BLaER1 treated with 17β-estradiol and CSF1 and Interleukin-3, amounts not matched to agents 10 nM and 100 nM (cell line): ENCODE data around the gene CCDC6.

Source experiments
- H3K27ac ChIP-seq, 11 experiments: shearing (Covaris generic); formaldehyde crosslinking; 2 replicates each; pipeline ENCODE4 v1.8.1; 2022
- H3K27me3 ChIP-seq, 11 experiments: shearing (Covaris generic); formaldehyde crosslinking; 2 replicates each; pipeline ENCODE4 v1.8.1; 2022
- H3K36me3 ChIP-seq, 11 experiments: shearing (Covaris generic); formaldehyde crosslinking; 2 replicates each; pipeline ENCODE4 v1.8.1; 2022
- H3K4me1 ChIP-seq, 10 experiments: shearing (Covaris generic); formaldehyde crosslinking; 2 replicates each; pipeline ENCODE4 v1.8.1; 2022
- H3K4me2 ChIP-seq, 11 experiments: shearing (Covaris generic); formaldehyde crosslinking; 2 replicates each; pipeline ENCODE4 v1.8.1; 2022
- H3K4me3 ChIP-seq, 10 experiments: shearing (Covaris generic); formaldehyde crosslinking; 2 replicates each; pipeline ENCODE4 v1.8.1; 2022
- H3K9ac ChIP-seq, 11 experiments: shearing (Covaris generic); formaldehyde crosslinking; 2 replicates each; pipeline ENCODE4 v1.8.1; 2022
- H3K9me3 ChIP-seq, 11 experiments: shearing (Covaris generic); formaldehyde crosslinking; replicated peaks in 1 of 11; 2 replicates each; pipeline ENCODE4 v1.8.1; 2022
- H4K20me1 ChIP-seq, 11 experiments: shearing (Covaris generic); formaldehyde crosslinking; 2 replicates each; pipeline ENCODE4 v1.8.1; 2022
- Cebpa-rat ChIP-seq, 11 experiments: shearing (Covaris generic); IDR thresholded peaks; 2 replicates each; pipeline ENCODE4 v1.8.1; 2022

Gene CCDC6

GRCh38 chr10:59844436-59844835 is 61.9 kb downstream of the CCDC6 start:
- Histone ChIP-seq H4K20me1 (no peaks in the 10 kb centered on the region), H3K9ac (no peak overlapping the region), H3K4me1 (peaks cover 25 to 47% (median 30%) of the 10 kb centered on the region in 10 experiments), H3K27me3 (no peaks in the 10 kb centered on the region), H3K4me3 (no peak overlapping the region), H3K9me3 (peaks cover 0 to 22% (median 9%) of the 10 kb centered on the region in 11 experiments; a peak in 12 of 22 replicates), H3K27ac (no peak overlapping the region), H3K4me2 (no peak overlapping the region), H3K36me3 (peaks cover 50 to 92% (median 82%) of the 10 kb centered on the region in 11 experiments)
- no peak for TF ChIP-seq Cebpa-rat (IDR thresholded peaks at IDR 0.05)

- no peak overlapping the region for H3K4me3 ChIP-seq
- H3K4me1 ChIP-seq = peaks cover 31 to 53% (median 36%) of the 10 kb centered on the region in 10 experiments
- no peak for TF ChIP-seq Cebpa-rat (IDR thresholded peaks at IDR 0.05)
- no peaks in the 10 kb centered on the region for H4K20me1 ChIP-seq
- H3K27me3 ChIP-seq = no peaks in the 10 kb centered on the region
- H3K4me2 ChIP-seq = no peak overlapping the region
- no peak overlapping the region for H3K9ac ChIP-seq
- H3K9me3 ChIP-seq = peaks cover 0 to 22% (median 9%) of the 10 kb centered on the region in 11 experiments; a peak in 12 of 22 replicates
- no peak overlapping the region for H3K27ac ChIP-seq
- H3K36me3 ChIP-seq = peaks cover 44 to 91% (median 76%) of the 10 kb centered on the region in 11 experiments
Observed at GRCh38 chr10:59843748-59844147, 62.6 kb downstream of the CCDC6 start.

DNA sequence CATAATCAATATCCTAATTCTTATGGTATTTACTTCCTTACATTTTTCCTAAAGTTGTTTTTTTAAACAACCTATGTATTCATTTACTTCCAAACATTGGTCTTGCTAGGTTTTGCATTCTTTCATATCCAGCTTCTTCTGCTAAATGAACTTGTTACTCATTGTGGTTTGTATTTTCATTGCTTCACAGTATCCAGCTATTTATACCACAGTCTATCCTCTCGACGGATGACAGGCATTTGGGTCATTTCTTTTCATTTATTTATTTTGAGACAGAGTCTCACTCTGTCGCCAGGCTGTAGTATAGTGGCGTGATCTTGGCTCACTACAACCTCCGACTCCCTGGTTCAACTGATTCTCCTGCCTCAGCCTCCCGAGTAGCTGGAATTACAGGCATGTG is 66.8 kb downstream of the CCDC6 start:
- peaks cover 24 to 64% (median 44%) of the 10 kb centered on the region in 11 experiments for H3K36me3 ChIP-seq
- no peak overlapping the region for H3K4me3 ChIP-seq
- peaks cover 34 to 50% (median 39%) of the 10 kb centered on the region in 10 experiments for H3K4me1 ChIP-seq
- H3K9ac ChIP-seq = peak overlapping the region in 3 of 11 experiments; percentile 11 to 54 (median 47); a peak in 5 of 22 replicates
- peaks cover 0 to 15% (median 0%) of the 10 kb centered on the region in 11 experiments; a peak in 2 of 22 replicates for H4K20me1 ChIP-seq
- no peak for TF ChIP-seq Cebpa-rat (IDR thresholded peaks at IDR 0.05)
- H3K4me2 ChIP-seq = peak overlapping the region; percentile 31 to 73 (median 50); a peak in 21 of 22 replicates
- H3K27ac ChIP-seq = peak overlapping the region in 10 of 11 experiments; percentile 27 to 80 (median 54); a peak in 19 of 22 replicates
- H3K9me3 ChIP-seq = peaks cover 0 to 22% (median 9%) of the 10 kb centered on the region in 11 experiments; a peak in 12 of 22 replicates
- no peaks in the 10 kb centered on the region for H3K27me3 ChIP-seq

DNA sequence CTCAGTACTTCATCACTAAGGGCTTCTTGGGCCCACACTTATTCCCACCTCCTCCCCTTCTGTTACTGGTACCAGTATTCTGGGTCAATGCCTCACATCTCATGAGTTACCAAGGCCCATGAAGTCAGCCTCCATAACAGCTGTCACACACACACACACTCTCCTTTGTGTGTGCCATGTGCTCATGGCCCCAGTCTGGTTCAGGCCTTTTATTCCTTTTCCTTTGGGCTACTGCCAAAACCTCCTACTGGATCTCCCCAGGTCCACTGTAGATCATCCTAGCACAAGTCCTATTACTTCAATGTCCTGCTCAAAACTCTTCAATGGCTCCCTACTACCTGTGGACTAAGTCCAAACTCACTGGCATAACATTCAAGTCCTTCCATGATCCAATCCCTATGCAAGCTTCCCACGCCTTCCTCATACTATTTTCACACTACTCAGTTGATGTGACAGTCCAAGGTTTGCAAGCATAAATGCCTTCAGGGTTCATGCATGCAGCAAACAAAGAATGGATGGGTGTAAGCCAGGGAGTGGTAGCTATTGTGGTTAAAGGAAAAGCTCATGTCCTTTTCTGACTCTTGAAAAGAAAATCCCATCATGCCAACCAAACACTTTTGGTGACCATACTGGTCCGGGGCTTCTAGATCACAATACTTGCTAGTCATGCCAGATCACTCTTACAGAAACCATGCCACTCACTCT is 68.1 kb downstream of the CCDC6 start:
- Histone ChIP-seq H3K27me3 (no peaks in the 10 kb centered on the region), H3K27ac (peak overlapping the region in 7 of 11 experiments; percentile 38 to 80 (median 69); a peak in 8 of 22 replicates), H3K9ac (no peak overlapping the region), H3K4me3 (no peak overlapping the region), H3K36me3 (peaks cover 15 to 51% (median 31%) of the 10 kb centered on the region in 11 experiments; a peak in 21 of 22 replicates), H3K9me3 (peaks cover 0 to 16% (median 9%) of the 10 kb centered on the region in 11 experiments; a peak in 9 of 22 replicates), H4K20me1 (peaks cover 0 to 28% (median 0%) of the 10 kb centered on the region in 11 experiments; a peak in 4 of 22 replicates), H3K4me1 (peaks cover 43 to 59% (median 50%) of the 10 kb centered on the region in 10 experiments), H3K4me2 (peak overlapping the region in 2 of 11 experiments; percentile 50 to 73; a peak in 4 of 22 replicates)
- TF ChIP-seq Cebpa-rat (IDR thresholded peaks at IDR 0.05) = no peak

DNA sequence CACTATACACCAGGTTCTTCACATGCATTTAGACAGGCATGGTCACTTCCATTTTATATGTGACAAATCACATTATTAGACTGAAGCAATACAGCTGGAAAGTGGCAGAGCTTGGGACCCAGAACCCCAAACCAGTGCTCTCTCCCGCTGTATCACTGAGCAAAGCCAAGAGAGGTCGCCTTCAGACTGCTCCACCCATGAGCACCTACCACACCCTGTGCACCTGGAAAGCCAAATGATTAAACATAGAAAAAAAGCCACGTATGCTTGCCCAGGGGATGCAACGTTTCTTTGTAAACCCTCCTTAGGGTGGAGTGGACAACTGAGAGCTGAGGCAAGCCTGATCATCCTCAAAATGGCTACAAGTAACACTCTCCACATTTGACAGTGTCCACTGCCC is 72.5 kb downstream of the CCDC6 start:
- no peaks in the 10 kb centered on the region for H3K9me3 ChIP-seq
- no peak for TF ChIP-seq Cebpa-rat (IDR thresholded peaks at IDR 0.05)
- peaks cover 44 to 62% (median 53%) of the 10 kb centered on the region in 10 experiments for H3K4me1 ChIP-seq
- peaks cover 18 to 46% (median 35%) of the 10 kb centered on the region in 11 experiments; a peak in 21 of 22 replicates for H3K36me3 ChIP-seq
- no peaks in the 10 kb centered on the region for H3K27me3 ChIP-seq
- peak overlapping the region in 9 of 11 experiments; percentile 14 to 75 (median 61); a peak in 17 of 22 replicates for H3K4me2 ChIP-seq
- H3K4me3 ChIP-seq = no peak overlapping the region; a peak in 1 of 20 replicates
- no peak overlapping the region for H3K9ac ChIP-seq
- peaks cover 0 to 45% (median 0%) of the 10 kb centered on the region in 11 experiments; a peak in 5 of 22 replicates for H4K20me1 ChIP-seq
- peak overlapping the region in 5 of 11 experiments; percentile 13 to 64 (median 20); a peak in 5 of 22 replicates for H3K27ac ChIP-seq

DNA sequence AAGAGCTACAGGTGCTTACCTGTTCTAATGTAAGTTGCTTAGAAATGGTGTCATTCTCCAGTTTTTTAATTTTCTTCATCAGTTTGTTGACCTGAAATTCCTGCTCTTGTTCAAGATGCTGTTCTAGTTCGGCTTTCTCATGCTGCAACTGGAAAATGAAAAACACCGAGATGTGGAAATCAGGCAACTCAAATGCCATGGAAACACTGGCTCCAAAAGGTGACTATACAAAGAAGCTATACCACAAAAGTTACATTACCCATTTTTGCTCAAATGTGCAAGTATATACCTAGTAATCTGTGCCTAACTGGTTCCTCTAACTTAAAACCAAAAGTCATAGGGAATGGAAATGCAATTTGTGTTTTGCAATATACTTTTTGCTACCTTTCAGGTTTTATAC is 73.8 kb downstream of the CCDC6 start:
- H3K9ac ChIP-seq = no peak overlapping the region; a peak in 1 of 22 replicates

DNA sequence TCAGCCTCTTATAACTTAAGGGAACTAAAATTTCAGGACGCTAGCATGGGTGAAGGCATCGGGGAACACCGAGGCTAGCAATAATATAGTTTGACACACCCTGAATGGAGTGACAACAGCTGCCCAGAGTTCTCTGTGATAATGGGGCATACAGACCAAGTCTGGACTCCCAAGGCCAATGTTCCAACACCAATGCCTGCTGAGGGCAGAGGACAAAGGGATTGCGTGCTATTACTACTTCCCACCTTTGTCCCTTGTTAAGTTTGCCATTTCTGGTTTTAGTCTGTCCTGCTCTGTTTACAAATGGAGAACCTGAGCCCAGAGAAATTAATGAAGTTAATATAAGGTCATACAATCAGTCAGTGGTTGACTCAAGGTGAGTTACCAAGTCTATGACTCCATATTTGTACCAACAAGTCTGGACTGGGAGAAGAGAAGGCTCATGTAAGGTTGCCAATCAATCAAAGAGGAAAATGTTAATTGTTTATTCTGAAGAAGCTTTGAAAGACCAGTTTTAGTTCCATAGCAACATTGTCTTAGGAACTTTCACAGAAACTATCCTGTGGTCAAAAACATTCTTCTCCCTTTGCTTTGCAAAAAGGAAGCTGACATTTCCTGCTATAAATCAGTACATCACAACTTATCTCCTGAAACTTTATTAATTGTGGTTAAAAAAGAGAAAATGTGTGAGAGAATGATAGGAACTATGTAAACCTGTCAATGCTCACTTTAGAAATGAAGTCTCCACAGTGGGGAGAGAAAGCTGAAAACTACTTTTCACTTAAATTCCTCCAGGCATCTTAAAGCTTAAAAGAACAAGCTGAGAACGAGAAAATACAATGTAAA is 74.5 kb downstream of the CCDC6 start:
- peaks cover 0 to 1% (median 0%) of the 10 kb centered on the region in 11 experiments; a peak in 1 of 22 replicates for H3K9me3 ChIP-seq
- H3K36me3 ChIP-seq = peaks cover 28 to 58% (median 47%) of the 10 kb centered on the region in 11 experiments; a peak in 21 of 22 replicates
- no peak overlapping the region; a peak in 1 of 22 replicates for H3K9ac ChIP-seq
- H3K27ac ChIP-seq = peak overlapping the region in 5 of 11 experiments; percentile 4 to 50 (median 6); a peak in 3 of 22 replicates
- H4K20me1 ChIP-seq = peaks cover 0 to 39% (median 0%) of the 10 kb centered on the region in 11 experiments; a peak in 5 of 22 replicates
- no peaks in the 10 kb centered on the region for H3K27me3 ChIP-seq
- H3K4me3 ChIP-seq = no peak overlapping the region
- H3K4me2 ChIP-seq = peak overlapping the region; percentile 10 to 75 (median 44)
- peaks cover 41 to 57% (median 52%) of the 10 kb centered on the region in 10 experiments for H3K4me1 ChIP-seq
- no peak for TF ChIP-seq Cebpa-rat (IDR thresholded peaks at IDR 0.05)

More for the DNA sequence above, 73.8 kb downstream of the CCDC6 start:
- H3K4me1 ChIP-seq = peaks cover 41 to 62% (median 52%) of the 10 kb centered on the region in 10 experiments
- no peak for TF ChIP-seq Cebpa-rat (IDR thresholded peaks at IDR 0.05)
- H3K27me3 ChIP-seq = no peaks in the 10 kb centered on the region
- peaks cover 23 to 52% (median 43%) of the 10 kb centered on the region in 11 experiments; a peak in 21 of 22 replicates for H3K36me3 ChIP-seq
- peak overlapping the region in 1 of 11 experiments; percentile 34; a peak in 1 of 22 replicates for H3K27ac ChIP-seq
- H4K20me1 ChIP-seq = peaks cover 0 to 39% (median 0%) of the 10 kb centered on the region in 11 experiments; a peak in 5 of 22 replicates
- no peak overlapping the region for H3K4me3 ChIP-seq
- H3K4me2 ChIP-seq = peak overlapping the region; percentile 10 to 75 (median 44)
- no peaks in the 10 kb centered on the region for H3K9me3 ChIP-seq

- Histone ChIP-seq H3K27me3 (no peaks in the 10 kb centered on the region), H3K27ac (no peak overlapping the region), H3K4me3 (no peak overlapping the region), H3K36me3 (peaks cover 39 to 69% (median 59%) of the 10 kb centered on the region in 11 experiments), H4K20me1 (peaks cover 0 to 35% (median 0%) of the 10 kb centered on the region in 11 experiments; a peak in 6 of 22 replicates), H3K4me1 (peaks cover 36 to 50% (median 46%) of the 10 kb centered on the region in 10 experiments), H3K9me3 (peaks cover 0 to 12% (median 7%) of the 10 kb centered on the region in 11 experiments; a peak in 14 of 22 replicates), H3K4me2 (no peak overlapping the region), H3K9ac (no peak overlapping the region)
- no peak for TF ChIP-seq Cebpa-rat (IDR thresholded peaks at IDR 0.05)
Observed at GRCh38 chr10:59830601-59831259, 75.6 kb downstream of the CCDC6 start.
